HEK293 (cell line): ENCODE results near the gene TNS4.

Experiments
- CTCF ChIA-PET: fragments of 350-600 bp; formaldehyde crosslinking; extraction: SDS; loops from one replicate; lab custom pipeline; 2021; ENCODE audit warnings: antibody characterized with exemption; lab: Yijun Ruan, JAX
- POLR2A ChIA-PET: fragments of 300-600 bp; formaldehyde crosslinking; extraction: SDS; loops from one replicate; lab custom pipeline; 2020; ENCODE audit warnings: antibody characterized with exemption, inconsistent platforms; lab: Yijun Ruan, JAX
- H3K27ac ChIP-seq: fragments of 200-500 bp; sonication (Bioruptor generic); 2 replicates; pipeline ENCODE4 v1.5.1; 2014; ENCODE audit warnings: low read depth, low read length, control low read depth, inconsistent platforms; ENCODE audit errors: extremely low read depth
- H3K36me3 ChIP-seq, 2 experiments: fragments of 200-500 bp in 1 of 2; sonication (Bioruptor generic) in 1 of 2; 1 replicate in 1 of 2; 2 replicates in 1 of 2; pipeline ENCODE4 v1.5.1; 2014 to 2017; ENCODE audit warnings: inconsistent platforms in 2 of 2, low read length in 2 of 2; ENCODE audit not compliant: control insufficient read depth in 2 of 2, insufficient read depth in 1 of 2
- H3K4me1 ChIP-seq: fragments of 200-500 bp; sonication (Bioruptor generic); 2 replicates; pipeline ENCODE4 v1.5.1; 2014; ENCODE audit warnings: mild to moderate bottlenecking, low read length, inconsistent platforms; ENCODE audit not compliant: control insufficient read depth, insufficient read depth
- H3K4me3 ChIP-seq: 2 replicates; pipeline ENCODE4 v1.5.1; 2011; ENCODE audit warnings: low read depth, mild to moderate bottlenecking, control low read depth, low read length, moderate library complexity
- H3K9me3 ChIP-seq: fragments of 200-500 bp; sonication (Bioruptor generic); 2 replicates; pipeline ENCODE4 v1.5.1; 2014; ENCODE audit warnings: low read depth, low read length, inconsistent platforms; ENCODE audit not compliant: control insufficient read depth, insufficient read depth
- FEZF1 ChIP-seq: fragments of 450-650 bp; formaldehyde crosslinking; IDR thresholded peaks from 2 replicates; pipeline ENCODE4 v1.5.1; 2016; ENCODE audit warnings: missing biosample characterization, missing genetic modification characterization
- KLF1 ChIP-seq: fragments of 450-650 bp; formaldehyde crosslinking; IDR thresholded peaks from 2 replicates; pipeline ENCODE4 v1.5.1; 2016; ENCODE audit warnings: missing biosample characterization, missing genetic modification characterization
- SCRT2 ChIP-seq: fragments of 450-650 bp; formaldehyde crosslinking; IDR thresholded peaks from 2 replicates; pipeline ENCODE4 v1.5.1; 2016; ENCODE audit warnings: missing biosample characterization, missing genetic modification characterization
- SP7 ChIP-seq: fragments of 450-650 bp; formaldehyde crosslinking; IDR thresholded peaks from 2 replicates; pipeline ENCODE4 v1.5.1; 2016; ENCODE audit warnings: missing biosample characterization, missing genetic modification characterization
- ZBTB20 ChIP-seq: fragments of 450-650 bp; formaldehyde crosslinking; IDR thresholded peaks from 2 replicates; pipeline ENCODE4 v1.5.1; 2016; ENCODE audit warnings: missing biosample characterization, missing genetic modification characterization
- ZFP69B ChIP-seq: fragments of 450-650 bp; formaldehyde crosslinking; IDR thresholded peaks from 2 replicates; pipeline ENCODE4 v1.5.1; 2016; ENCODE audit warnings: missing biosample characterization, missing genetic modification characterization
- ZNF18 ChIP-seq: fragments of 450-650 bp; formaldehyde crosslinking; IDR thresholded peaks from 2 replicates; pipeline ENCODE4 v1.5.1; 2016; ENCODE audit warnings: missing biosample characterization, missing genetic modification characterization
- ZNF223 ChIP-seq: fragments of 450-650 bp; formaldehyde crosslinking; IDR thresholded peaks from 2 replicates; pipeline ENCODE4 v1.5.1; 2016; ENCODE audit warnings: missing biosample characterization, missing genetic modification characterization
- ZNF266 ChIP-seq: fragments of 450-650 bp; formaldehyde crosslinking; IDR thresholded peaks from 2 replicates; pipeline ENCODE4 v1.5.1; 2016; ENCODE audit warnings: missing biosample characterization, missing genetic modification characterization, low read depth
- ZNF335 ChIP-seq: fragments of 450-650 bp; formaldehyde crosslinking; conservative IDR thresholded peaks from 2 replicates; pipeline ENCODE4 v1.5.1; 2016; ENCODE audit warnings: missing biosample characterization, missing genetic modification characterization
- ZNF341 ChIP-seq: fragments of 450-650 bp; formaldehyde crosslinking; IDR thresholded peaks from 2 replicates; pipeline ENCODE4; 2016; ENCODE audit warnings: low read depth, missing biosample characterization, missing genetic modification characterization
- ZNF37A ChIP-seq: fragments of 450-650 bp; IDR thresholded peaks from 2 replicates; pipeline ENCODE4 v1.5.1; 2018; ENCODE audit warnings: missing biosample characterization, missing genetic modification characterization
- ZNF423 ChIP-seq: fragments of 450-650 bp; formaldehyde crosslinking; IDR thresholded peaks from 2 replicates; pipeline ENCODE4 v1.5.1; 2016; ENCODE audit warnings: missing biosample characterization, missing genetic modification characterization
- ZNF544 ChIP-seq: fragments of 450-650 bp; formaldehyde crosslinking; IDR thresholded peaks from 2 replicates; pipeline ENCODE4 v1.5.0; 2017; ENCODE audit warnings: missing biosample characterization, missing genetic modification characterization
- ZNF600 ChIP-seq: fragments of 450-650 bp; formaldehyde crosslinking; IDR thresholded peaks from 2 replicates; pipeline ENCODE4 v1.5.1; 2016; ENCODE audit warnings: missing biosample characterization, missing genetic modification characterization
- ZNF664 ChIP-seq: fragments of 450-650 bp; formaldehyde crosslinking; IDR thresholded peaks from 2 replicates; pipeline ENCODE4 v1.5.1; 2016; ENCODE audit warnings: missing biosample characterization, missing genetic modification characterization
- ZNF670 ChIP-seq: fragments of 450-650 bp; formaldehyde crosslinking; IDR thresholded peaks from 2 replicates; pipeline ENCODE4 v1.5.1; 2016; ENCODE audit warnings: missing biosample characterization, missing genetic modification characterization, low read depth
- ZNF677 ChIP-seq: fragments of 450-650 bp; IDR thresholded peaks from 2 replicates; pipeline ENCODE4 v1.5.0; 2018; ENCODE audit warnings: missing biosample characterization, mild to moderate bottlenecking, missing genetic modification characterization, moderate library complexity
- ZNF76 ChIP-seq: fragments of 450-650 bp; formaldehyde crosslinking; IDR thresholded peaks from 2 replicates; pipeline ENCODE4; 2016; ENCODE audit warnings: low read depth, missing biosample characterization, missing genetic modification characterization, borderline replicate concordance
- TF ChIP-seq, protein P1 (sequence below): fragments of 450-650 bp; formaldehyde crosslinking; IDR thresholded peaks from 2 replicates; pipeline ENCODE4 v1.5.1; 2016; ENCODE audit warnings: missing biosample characterization, missing genetic modification characterization
- TF ChIP-seq, protein P2 (sequence below): fragments of 450-650 bp; formaldehyde crosslinking; IDR thresholded peaks from 2 replicates; pipeline ENCODE4 v1.5.1; 2016; ENCODE audit warnings: missing biosample characterization, missing genetic modification characterization
- TF ChIP-seq, protein P3 (sequence below): fragments of 450-650 bp; IDR thresholded peaks from 2 replicates; pipeline ENCODE4 v1.5.1; 2018; ENCODE audit warnings: missing biosample characterization, mild to moderate bottlenecking, missing genetic modification characterization

TNS4 gene

DNA sequence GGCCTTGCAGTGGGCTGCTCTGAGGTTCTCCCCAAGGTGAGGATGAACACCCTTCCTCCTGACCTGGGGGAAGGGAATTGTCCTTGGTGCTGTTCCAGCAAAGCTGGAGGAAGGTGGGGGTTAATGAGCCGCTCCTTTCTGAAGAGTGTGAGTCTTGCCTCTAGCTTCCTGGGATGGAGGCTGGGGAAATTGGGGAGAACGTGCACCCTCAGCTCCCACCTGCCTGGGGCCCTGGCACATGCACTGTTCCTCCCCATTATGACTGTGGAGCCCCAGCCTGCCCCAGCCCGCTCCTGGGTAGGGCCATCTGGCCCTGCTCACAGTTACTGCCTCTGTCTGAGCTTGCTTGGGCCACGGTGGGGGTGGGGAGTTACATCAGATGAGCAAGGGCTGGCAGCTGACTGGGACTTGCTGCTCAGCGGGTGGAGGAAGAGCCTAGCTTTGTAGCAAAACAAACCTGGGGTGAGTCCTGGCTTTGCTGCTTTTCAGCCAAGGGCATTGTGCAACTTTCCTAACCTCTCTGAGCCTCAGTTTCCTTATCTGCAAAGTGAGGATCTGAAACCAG, 11.1 kb downstream of the TNS4 start (continued):
- no peak for TF ChIP-seq ZNF670 (tag by site-specific recombination)
- peak; percentile 89 for TF ChIP-seq ZNF341 (tag by site-specific recombination)
- TF ChIP-seq ZNF600 (tag by site-specific recombination) = peak; percentile 46
- peak; percentile 83 for TF ChIP-seq ZBTB20 (tag by site-specific recombination)
- TF ChIP-seq, protein P1, sequence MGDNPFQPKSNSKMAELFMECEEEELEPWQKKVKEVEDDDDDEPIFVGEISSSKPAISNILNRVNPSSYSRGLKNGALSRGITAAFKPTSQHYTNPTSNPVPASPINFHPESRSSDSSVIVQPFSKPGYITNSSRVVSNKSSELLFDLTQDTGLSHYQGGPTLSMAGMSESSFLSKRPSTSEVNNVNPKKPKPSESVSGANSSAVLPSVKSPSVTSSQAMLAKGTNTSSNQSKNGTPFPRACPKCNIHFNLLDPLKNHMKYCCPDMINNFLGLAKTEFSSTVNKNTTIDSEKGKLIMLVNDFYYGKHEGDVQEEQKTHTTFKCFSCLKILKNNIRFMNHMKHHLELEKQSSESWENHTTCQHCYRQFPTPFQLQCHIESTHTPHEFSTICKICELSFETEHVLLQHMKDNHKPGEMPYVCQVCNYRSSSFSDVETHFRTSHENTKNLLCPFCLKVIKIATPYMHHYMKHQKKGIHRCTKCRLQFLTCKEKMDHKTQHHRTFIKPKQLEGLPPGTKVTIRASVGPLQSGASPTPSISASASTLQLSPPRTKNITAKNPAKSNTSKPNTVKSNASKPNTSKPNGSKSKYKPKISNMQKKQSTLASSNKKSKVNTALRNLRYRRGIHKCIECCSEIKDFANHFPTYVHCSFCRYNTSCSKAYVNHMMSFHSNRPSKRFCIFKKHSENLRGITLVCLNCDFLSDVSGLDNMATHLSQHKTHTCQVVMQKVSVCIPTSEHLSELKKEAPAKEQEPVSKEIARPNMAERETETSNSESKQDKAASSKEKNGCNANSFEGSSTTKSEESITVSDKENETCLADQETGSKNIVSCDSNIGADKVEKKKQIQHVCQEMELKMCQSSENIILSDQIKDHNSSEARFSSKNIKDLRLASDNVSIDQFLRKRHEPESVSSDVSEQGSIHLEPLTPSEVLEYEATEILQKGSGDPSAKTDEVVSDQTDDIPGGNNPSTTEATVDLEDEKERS (tag by site-specific recombination) = no peak
- TF ChIP-seq ZNF423 (tag by site-specific recombination) = 0 out of 2 replicates have a peak, but pooled peaks have one; percentile 23
- 0 out of 2 replicates have a peak, but pooled peaks have one; percentile 28 for TF ChIP-seq ZNF335 (tag by site-specific recombination)
- TF ChIP-seq, protein P2, sequence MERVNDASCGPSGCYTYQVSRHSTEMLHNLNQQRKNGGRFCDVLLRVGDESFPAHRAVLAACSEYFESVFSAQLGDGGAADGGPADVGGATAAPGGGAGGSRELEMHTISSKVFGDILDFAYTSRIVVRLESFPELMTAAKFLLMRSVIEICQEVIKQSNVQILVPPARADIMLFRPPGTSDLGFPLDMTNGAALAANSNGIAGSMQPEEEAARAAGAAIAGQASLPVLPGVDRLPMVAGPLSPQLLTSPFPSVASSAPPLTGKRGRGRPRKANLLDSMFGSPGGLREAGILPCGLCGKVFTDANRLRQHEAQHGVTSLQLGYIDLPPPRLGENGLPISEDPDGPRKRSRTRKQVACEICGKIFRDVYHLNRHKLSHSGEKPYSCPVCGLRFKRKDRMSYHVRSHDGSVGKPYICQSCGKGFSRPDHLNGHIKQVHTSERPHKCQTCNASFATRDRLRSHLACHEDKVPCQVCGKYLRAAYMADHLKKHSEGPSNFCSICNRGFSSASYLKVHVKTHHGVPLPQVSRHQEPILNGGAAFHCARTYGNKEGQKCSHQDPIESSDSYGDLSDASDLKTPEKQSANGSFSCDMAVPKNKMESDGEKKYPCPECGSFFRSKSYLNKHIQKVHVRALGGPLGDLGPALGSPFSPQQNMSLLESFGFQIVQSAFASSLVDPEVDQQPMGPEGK (tag by site-specific recombination) = peak; percentile 67
- TF ChIP-seq ZNF76 (tag by site-specific recombination) = peak; percentile 26; the same call in 1 of the 2 replicates
- TF ChIP-seq FEZF1 (tag by site-specific recombination) = peak; percentile 67
- TF ChIP-seq ZFP69B (tag by site-specific recombination) = 0 out of 2 replicates have a peak, but pooled peaks have one; percentile 31
- no peak; the same call in 1 of the 2 replicates for TF ChIP-seq KLF1 (tag by site-specific recombination)

DNA sequence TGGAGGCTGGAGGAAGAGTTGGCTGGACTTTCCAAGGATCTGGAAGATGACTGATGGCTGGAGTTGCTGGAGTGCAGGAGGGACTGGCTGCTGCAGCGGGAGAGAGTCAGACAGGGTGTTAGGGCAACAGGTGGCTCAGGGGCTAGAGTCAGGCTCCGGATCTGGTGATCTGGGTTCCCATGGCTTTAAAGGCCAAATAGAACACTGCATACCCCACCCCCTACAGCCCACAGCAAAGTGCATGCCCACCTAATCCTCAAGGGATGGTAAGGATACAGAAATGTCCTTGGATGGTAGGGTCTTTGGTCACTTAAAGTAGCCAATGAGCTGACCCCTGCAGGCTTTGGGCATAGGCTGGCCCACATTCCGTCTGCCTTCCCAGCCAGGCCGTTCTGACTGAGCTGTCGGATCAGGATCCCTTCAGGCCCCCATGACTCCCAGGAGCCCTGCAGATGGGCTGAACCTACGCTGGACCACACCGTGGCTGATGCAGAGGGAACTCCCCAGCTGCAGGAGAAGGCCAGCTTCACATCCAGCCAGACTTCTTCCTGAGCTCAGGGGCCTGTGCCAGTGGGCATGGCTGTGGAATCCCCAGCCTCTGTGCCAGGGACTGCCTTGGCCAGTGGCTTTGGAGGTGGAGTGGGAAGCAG, 13.9 kb downstream of the TNS4 start:
- H3K4me1 ChIP-seq = peaks cover 18% of the 10 kb centered on the region
- no peak overlapping the region for H3K4me3 ChIP-seq
- ChIA-PET CTCF (interaction anchor here (1.2 to 5.1 kb wide), 4 partner anchors 11 to 133 kb away, joined by 3 to 65 read pairs (median 6); no protein-coding TSS in a partner anchor), POLR2A (interaction anchor here (1.0 kb wide), 1 partner anchor 29 kb away, joined by 3 read pairs; no protein-coding TSS in a partner anchor)
- TF ChIP-seq SCRT2 (tag by site-specific recombination) = peak; percentile 93
- no peak for TF ChIP-seq SP7 (tag by site-specific recombination)
- no peaks in the 10 kb centered on the region for H3K9me3 ChIP-seq
- H3K36me3 ChIP-seq = no peaks in the 10 kb centered on the region
- no peak overlapping the region for H3K27ac ChIP-seq

- H3K9me3 ChIP-seq = no peaks in the 10 kb centered on the region
- POLR2A ChIA-PET = interaction anchor here (0.6 to 2.1 kb wide), 8 partner anchors 11 to 1202 kb away, joined by 3 to 10 read pairs (median 4); partner anchors contain the start of gene TOP2A
- CTCF ChIA-PET = interaction anchor here (0.7 to 5.1 kb wide), 7 partner anchors 8 to 46 kb away, joined by 3 to 65 read pairs (median 5); no protein-coding TSS in a partner anchor
- H3K36me3 ChIP-seq = no peaks in the 10 kb centered on the region
- H3K4me1 ChIP-seq = peaks cover 18% of the 10 kb centered on the region
- no peak overlapping the region for H3K27ac ChIP-seq
- no peak overlapping the region for H3K4me3 ChIP-seq
- TF ChIP-seq ZNF544 (peak; percentile 77), ZNF37A (tag by site-specific recombination) (no peak), ZNF18 (tag by site-specific recombination) (no peak), ZNF677 (tag by site-specific recombination) (peak; percentile 40; the same call in 1 of the 2 replicates), ZNF266 (tag by site-specific recombination) (no peak), ZNF223 (tag by site-specific recombination) (peak; percentile 52; the same call in 1 of the 2 replicates), ZNF664 (tag by site-specific recombination) (peak; percentile 99)
- TF ChIP-seq, protein P3, sequence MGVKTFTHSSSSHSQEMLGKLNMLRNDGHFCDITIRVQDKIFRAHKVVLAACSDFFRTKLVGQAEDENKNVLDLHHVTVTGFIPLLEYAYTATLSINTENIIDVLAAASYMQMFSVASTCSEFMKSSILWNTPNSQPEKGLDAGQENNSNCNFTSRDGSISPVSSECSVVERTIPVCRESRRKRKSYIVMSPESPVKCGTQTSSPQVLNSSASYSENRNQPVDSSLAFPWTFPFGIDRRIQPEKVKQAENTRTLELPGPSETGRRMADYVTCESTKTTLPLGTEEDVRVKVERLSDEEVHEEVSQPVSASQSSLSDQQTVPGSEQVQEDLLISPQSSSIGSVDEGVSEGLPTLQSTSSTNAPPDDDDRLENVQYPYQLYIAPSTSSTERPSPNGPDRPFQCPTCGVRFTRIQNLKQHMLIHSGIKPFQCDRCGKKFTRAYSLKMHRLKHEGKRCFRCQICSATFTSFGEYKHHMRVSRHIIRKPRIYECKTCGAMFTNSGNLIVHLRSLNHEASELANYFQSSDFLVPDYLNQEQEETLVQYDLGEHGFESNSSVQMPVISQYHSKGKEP (tag by site-specific recombination) = 0 out of 2 replicates have a peak, but pooled peaks have one; percentile 21
These were observed 14.7 kb downstream of the TNS4 start for GRCh38 chr17:40486522-40487370.
